GM12878 (cell line): ENCODE measurements around the gene CACNG3. TPM values are rescaled to one million over a fixed set of nuclear protein-coding genes. Genes with fewer than 3 reads are reported as not detected.

Experiments
- ATAC-seq: fragments of 200-7000 bp; cut with Tn5 transposase; 3 replicates; pipeline ENCODE4 v1.9.1; 2020; ENCODE audit warnings: mild to moderate bottlenecking, moderate library complexity
- BruUV-seq: library from RNA; stranded (reverse); fragments of 400-500 nt; replicated peaks from 2 replicates; lab custom pipeline; 2021; lab: Mats Ljungman, UMichigan
- CTCF ChIA-PET: fragments of 300-600 bp; sonication (Branson Sonifier 250); formaldehyde crosslinking; extraction: SDS; loops from one replicate; lab custom pipeline; 2021; ENCODE audit warnings: inconsistent platforms; lab: Yijun Ruan, JAX
- POLR2A ChIA-PET: fragments of 350-600 bp; formaldehyde crosslinking; extraction: SDS; loops from one replicate; lab custom pipeline; 2021; ENCODE audit warnings: inconsistent platforms; lab: Charles Lee
- RAD21 ChIA-PET: fragments of 300-600 bp; sonication (Branson Sonifier 250); formaldehyde crosslinking; loops from one replicate; lab custom pipeline; 2023; ENCODE audit warnings: antibody characterized with exemption; ENCODE audit not compliant: unreplicated experiment; lab: Charles Lee
- SMC1A ChIA-PET: fragments of 300-600 bp; sonication (Branson Sonifier 250); formaldehyde crosslinking; loops from one replicate; lab custom pipeline; 2023; ENCODE audit not compliant: unreplicated experiment, uncharacterized antibody; lab: Charles Lee
- DNase-seq: peaks from one replicate; pipeline ENCODE4 v3.0.0-alpha.2; 2011; ENCODE audit warnings: low read depth, low spot score
- FAIRE-seq: peaks from 3 replicates; lab custom pipeline; 2011; peaks lifted over from hg19 to GRCh38; lab: Jason Lieb, UNC
- H2AFZ ChIP-seq: 2 replicates; pipeline ENCODE4 v1.6.0; 2011; ENCODE audit warnings: low read depth, low read length, control low read depth; ENCODE audit not compliant: control insufficient read depth
- H3K27ac ChIP-seq: 2 replicates; pipeline ENCODE4 v1.5.1; 2011; ENCODE audit warnings: control low read depth; ENCODE audit not compliant: control insufficient read depth, insufficient read depth
- H3K27me3 ChIP-seq, 2 experiments: replicated peaks in 1 of 2; 2 replicates each; pipeline versions ENCODE4 v1.6.0 to v1.6.1; 2011; ENCODE audit warnings: low read length in 1 of 2; ENCODE audit not compliant: control insufficient read depth in 2 of 2, insufficient read depth in 2 of 2
- H3K36me3 ChIP-seq, 2 experiments: 2 replicates each; pipeline ENCODE4 v1.5.1; 2011; ENCODE audit warnings: low read length in 1 of 2; ENCODE audit not compliant: control insufficient read depth in 2 of 2, insufficient read depth in 2 of 2
- H3K4me1 ChIP-seq: 2 replicates; pipeline ENCODE4 v1.6.1; 2011; ENCODE audit warnings: mild to moderate bottlenecking, low read length, moderate library complexity, mixed read lengths; ENCODE audit not compliant: control insufficient read depth, insufficient read depth
- H3K4me2 ChIP-seq: 2 replicates; pipeline ENCODE4 v1.6.0; 2011; ENCODE audit warnings: control low read depth; ENCODE audit not compliant: control insufficient read depth, insufficient read depth
- H3K4me3 ChIP-seq: fragments of 200-600 bp; sonication (generic); 2 replicates; pipeline ENCODE4 v1.5.1; 2016
- H3K79me2 ChIP-seq: 2 replicates; pipeline ENCODE4 v1.6.0; 2011; ENCODE audit warnings: low read length; ENCODE audit not compliant: control insufficient read depth, insufficient read depth
- H3K9ac ChIP-seq: 2 replicates; pipeline ENCODE4 v1.8.0; 2011; ENCODE audit warnings: low read length, control low read depth, mixed read lengths; ENCODE audit not compliant: control insufficient read depth, insufficient read depth
- H3K9me3 ChIP-seq: replicated peaks from 3 replicates; pipeline ENCODE4 v1.5.1; 2011; ENCODE audit warnings: mild to moderate bottlenecking, low read length; ENCODE audit not compliant: control insufficient read depth, insufficient read depth
- H4K20me1 ChIP-seq: 2 replicates; pipeline ENCODE4 v1.6.0; 2011; ENCODE audit not compliant: control insufficient read depth, insufficient read depth
- ASH2L ChIP-seq: fragments of 300-600, 200-600 bp; sonication (generic); IDR thresholded peaks from 2 replicates; pipeline ENCODE4 v1.6.1; 2017; ENCODE audit warnings: low read depth, mild to moderate bottlenecking, borderline replicate concordance
- BMI1 ChIP-seq: fragments of 450-650 bp; IDR thresholded peaks from 2 replicates; pipeline ENCODE4 v1.6.1; 2016; ENCODE audit warnings: mild to moderate bottlenecking, moderate library complexity, borderline replicate concordance
- DPF2 ChIP-seq: fragments of 450-650 bp; IDR thresholded peaks from 2 replicates; pipeline ENCODE4 v1.6.1; 2017; ENCODE audit warnings: mild to moderate bottlenecking
- IKZF1 ChIP-seq: fragments of 450-650 bp; conservative IDR thresholded peaks from 2 replicates; pipeline ENCODE4 v1.6.1; 2017; ENCODE audit warnings: antibody characterized with exemption, mild to moderate bottlenecking
- IKZF2 ChIP-seq, 2 experiments: fragments of 450-650 bp; IDR thresholded peaks; 2 replicates each; pipeline ENCODE4 v1.6.1; 2017; ENCODE audit warnings: mild to moderate bottlenecking in 2 of 2, moderate library complexity in 2 of 2
- IRF4 ChIP-seq: IDR thresholded peaks from 2 replicates; pipeline ENCODE4 v1.6.1; 2011; ENCODE audit warnings: low read depth, low read length
- NRF1 ChIP-seq: conservative IDR thresholded peaks from 2 replicates; pipeline ENCODE4 v1.6.1; 2011; ENCODE audit warnings: mild to moderate bottlenecking, low read depth, low read length, improper control_type of control experiment
- RAD21 ChIP-seq: IDR thresholded peaks from 2 replicates; pipeline ENCODE4 v1.6.1; 2011; ENCODE audit warnings: mild to moderate bottlenecking, low read depth, low read length, moderate library complexity; ENCODE audit not compliant: insufficient read depth
- RBBP5 ChIP-seq: fragments of 200-600 bp; sonication (generic); conservative IDR thresholded peaks from 2 replicates; pipeline ENCODE4 v1.6.1; 2016
- RFX5 ChIP-seq: IDR thresholded peaks from 2 replicates; pipeline ENCODE4 v1.6.1; 2011; ENCODE audit warnings: low read depth, low read length, improper control_type of control experiment
- STAT3 ChIP-seq: IDR thresholded peaks from 2 replicates; pipeline ENCODE4 v1.6.1; 2011; ENCODE audit warnings: low read depth, low read length, improper control_type of control experiment
- TARDBP ChIP-seq: IDR thresholded peaks from 2 replicates; pipeline ENCODE4 v1.6.1; 2016; ENCODE audit warnings: borderline replicate concordance
- ZNF274 ChIP-seq: IDR thresholded peaks from one replicate; pipeline ENCODE4 v1.8.0; 2011; ENCODE audit not compliant: insufficient read length, insufficient read depth
- ZNF384 ChIP-seq: IDR thresholded peaks from 2 replicates; pipeline ENCODE4 v1.6.1; 2012; ENCODE audit warnings: low read depth, mild to moderate bottlenecking, low read length, improper control_type of control experiment, borderline replicate concordance
- WGBS: methylation state at CpG from one replicate; pipeline ENCODE4 v1.1.6; 2016; ENCODE audit warnings: low lambda C conversion rate; ENCODE audit not compliant: insufficient replicate concordance, insufficient coverage; ENCODE audit errors: missing lambda C conversion rate; 5-methylcytosine and 5-hydroxymethylcytosine counted together
- in situ Hi-C: fragments of 300-500 bp; cut with MboI; formaldehyde crosslinking; loops from 9 replicates; pipeline ENCODE4 v1.14.3; 2018; ENCODE audit warnings: mixed read lengths
- intact Hi-C: fragments of 100-400 bp; cut with micrococcal nuclease; formaldehyde crosslinking; loops from one replicate; pipeline ENCODE4 v1.14.2; 2022; ENCODE audit not compliant: unreplicated experiment
- polyA plus RNA-seq, 11 experiments: library from polyadenylated mRNA; depleted of rRNA in 4 of 11; unstranded in 6 of 11; stranded (reverse) in 5 of 11; fragments of >200 nt; fragmentation: Nextera tagmentation in 4 of 11; fragmentation: Illumina TruSeq in 1 of 11; extraction: Ambion mirVana in 4 of 11; extraction: Trizol in 1 of 11; gene quantifications; 1 replicate in 1 of 11; 2 replicates in 10 of 11; pipeline versions ENCODE4 v1.2.1 to v1.2.3, GENCODE V29; 2011 to 2016; ENCODE audit warnings: inconsistent platforms in 2 of 11, missing spikeins in 2 of 11, low read depth in 1 of 11
- total RNA-seq, 4 experiments: library from RNA; depleted of rRNA in 3 of 4; stranded (reverse); fragments of >200 nt in 3 of 4; fragmentation: Illumina TruSeq in 1 of 4; extraction: Trizol in 1 of 4; gene quantifications; 2 replicates each; pipeline versions ENCODE4 v1.2.1 to v1.2.3, GENCODE V29; 2013 to 2021
- TF ChIP-seq, protein P1 (sequence below): fragments of 450-650 bp; IDR thresholded peaks from 2 replicates; pipeline ENCODE4 v1.6.1; 2018; ENCODE audit warnings: borderline replicate concordance, mild to moderate bottlenecking; ENCODE audit not compliant: partially characterized antibody

Gene CACNG3
- total and polyA plus RNA-seq, 10 of the 15 experiments (the other 5 are each of a cell fraction or from before 2014, with no cell fraction given): 0.04 TPM; not detected in 9

DNA sequence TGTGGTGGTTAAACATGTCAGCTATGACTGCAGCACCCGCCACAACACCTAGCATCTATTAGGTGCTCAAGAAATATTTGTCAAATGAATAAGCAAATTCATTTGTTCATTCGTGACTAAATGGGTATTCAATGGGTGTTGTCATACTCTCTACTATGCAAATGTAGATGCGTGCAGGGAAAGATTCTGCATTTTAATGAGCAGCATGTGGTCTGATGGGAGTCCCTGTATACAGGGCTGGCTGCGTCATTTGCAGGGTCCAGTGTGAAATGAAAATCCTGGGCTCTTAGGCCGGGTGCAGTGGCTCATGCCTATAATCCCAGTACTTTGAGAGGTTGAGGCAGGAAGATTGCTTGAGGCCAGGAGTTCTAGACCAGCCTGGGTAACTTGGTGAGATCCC lies 97.5 kb downstream of the CACNG3 start:
- POLR2A ChIA-PET: no interaction called here
- Histone ChIP-seq H3K9ac (no peak overlapping the region), H3K36me3 (no peaks in the 10 kb centered on the region), H3K4me1 (no peaks in the 10 kb centered on the region), H3K4me2 (no peak overlapping the region), H3K27me3 (no peaks in the 10 kb centered on the region), H3K4me3 (no peak overlapping the region), H3K9me3 (no peaks in the 10 kb centered on the region), H3K79me2 (no peaks in the 10 kb centered on the region), H4K20me1 (no peaks in the 10 kb centered on the region), H3K27ac (no peak overlapping the region), H2AFZ (no peak overlapping the region)
- CTCF ChIA-PET: no interaction called here
- SMC1A ChIA-PET: no interaction called here
- in situ Hi-C loops: no loop called here
- RAD21 ChIA-PET: no interaction called here
- 10% methylated on average over 5 of the region's 5 CpGs for WGBS
- no peak for TF ChIP-seq IRF4
- TF ChIP-seq IKZF1: no peak
- TF ChIP-seq RAD21: no peak
- TF ChIP-seq, protein P1, sequence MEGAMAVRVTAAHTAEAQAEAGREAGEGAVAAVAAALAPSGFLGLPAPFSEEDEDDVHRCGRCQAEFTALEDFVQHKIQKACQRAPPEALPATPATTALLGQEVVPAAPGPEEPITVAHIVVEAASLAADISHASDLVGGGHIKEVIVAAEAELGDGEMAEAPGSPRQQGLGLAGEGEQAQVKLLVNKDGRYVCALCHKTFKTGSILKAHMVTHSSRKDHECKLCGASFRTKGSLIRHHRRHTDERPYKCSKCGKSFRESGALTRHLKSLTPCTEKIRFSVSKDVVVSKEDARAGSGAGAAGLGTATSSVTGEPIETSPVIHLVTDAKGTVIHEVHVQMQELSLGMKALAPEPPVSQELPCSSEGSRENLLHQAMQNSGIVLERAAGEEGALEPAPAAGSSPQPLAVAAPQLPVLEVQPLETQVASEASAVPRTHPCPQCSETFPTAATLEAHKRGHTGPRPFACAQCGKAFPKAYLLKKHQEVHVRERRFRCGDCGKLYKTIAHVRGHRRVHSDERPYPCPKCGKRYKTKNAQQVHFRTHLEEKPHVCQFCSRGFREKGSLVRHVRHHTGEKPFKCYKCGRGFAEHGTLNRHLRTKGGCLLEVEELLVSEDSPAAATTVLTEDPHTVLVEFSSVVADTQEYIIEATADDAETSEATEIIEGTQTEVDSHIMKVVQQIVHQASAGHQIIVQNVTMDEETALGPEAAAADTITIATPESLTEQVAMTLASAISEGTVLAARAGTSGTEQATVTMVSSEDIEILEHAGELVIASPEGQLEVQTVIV: no peak
- no peak for TF ChIP-seq BMI1
- no peak for TF ChIP-seq DPF2
- TF ChIP-seq ASH2L: no peak
- no peak for TF ChIP-seq NRF1
- TF ChIP-seq TARDBP: no peak
- no peak for TF ChIP-seq RBBP5
- no peak for TF ChIP-seq STAT3
- no peak for TF ChIP-seq ZNF274
- TF ChIP-seq RFX5: no peak
- no peak for TF ChIP-seq IKZF2 (IDR thresholded peaks at IDR 0.05)
- no peak for TF ChIP-seq ZNF384
- ATAC-seq: no peak
- no peak for DNase-seq
- intact Hi-C loops: no loop called here
- no peak for FAIRE-seq
- no TSS peak for BruUV-seq
